Measurements from ENCODE around the gene CBLIF.
"Not testable (repeated sequence)": the region's sequence is repeated elsewhere in the genome, so short reads cannot be mapped to it uniquely, and the experiment has no call there.

Gene CBLIF

GRCh38 chr11:59785818-59786217, 59.5 kb downstream of the CBLIF start:
- TF ChIP-seq CTCF (IDR thresholded peaks at IDR 0.05; ENCODE audit: low read depth, low read length) (no peak), POLR2A (IDR thresholded peaks at IDR 0.05; ENCODE audit: extremely low read depth, insufficient read length) (no peak), MAX (IDR thresholded peaks at IDR 0.05; ENCODE audit: low read depth, low read length) (no peak), MYC (IDR thresholded peaks at IDR 0.05; ENCODE audit: low read depth, low read length) (no peak)
- H3K4me3 ChIP-seq (ENCODE audit: low read depth, low read length) = no peak overlapping the region

GRCh38 chr11:59784441-59784840, 60.9 kb downstream of the CBLIF start:
- not testable (repeated sequence) for DNase-seq (ENCODE audit: low read depth); H3K4me3 ChIP-seq (ENCODE audit: low read depth, low read length)

More at GRCh38 chr11:59785818-59786217, 59.5 kb downstream of the CBLIF start:
- DNase-seq (ENCODE audit: low read depth) = no peak

- TF ChIP-seq MAX (IDR thresholded peaks at IDR 0.05; ENCODE audit: low read depth, low read length) (no peak), MYC (IDR thresholded peaks at IDR 0.05; ENCODE audit: low read depth, low read length) (no peak), CTCF (IDR thresholded peaks at IDR 0.05; ENCODE audit: low read depth, low read length) (no peak), POLR2A (IDR thresholded peaks at IDR 0.05; ENCODE audit: extremely low read depth, insufficient read length) (no peak)
- H3K4me3 ChIP-seq (ENCODE audit: low read depth, low read length) = no peak overlapping the region
- no peak for DNase-seq (ENCODE audit: low read depth)
Measured at GRCh38 chr11:59783632-59784090, 61.6 kb downstream of the CBLIF start.

GRCh38 chr11:59782080-59782479, 63.2 kb downstream of the CBLIF start:
- no peak overlapping the region for H3K4me3 ChIP-seq (ENCODE audit: low read depth, low read length)
- DNase-seq (ENCODE audit: low read depth) = no peak
- no peak for TF ChIP-seq MAX (IDR thresholded peaks at IDR 0.05; ENCODE audit: low read depth, low read length)
- no peak for TF ChIP-seq MYC (IDR thresholded peaks at IDR 0.05; ENCODE audit: low read depth, low read length)

- H3K4me3 ChIP-seq (ENCODE audit: low read depth, low read length) = no peak overlapping the region
- TF ChIP-seq CTCF (IDR thresholded peaks at IDR 0.05; ENCODE audit: low read depth, low read length) = no peak
- no peak for TF ChIP-seq MYC (IDR thresholded peaks at IDR 0.05; ENCODE audit: low read depth, low read length)
- TF ChIP-seq MAX (IDR thresholded peaks at IDR 0.05; ENCODE audit: low read depth, low read length) = no peak
- TF ChIP-seq POLR2A (IDR thresholded peaks at IDR 0.05; ENCODE audit: extremely low read depth, insufficient read length) = no peak
- no peak for DNase-seq (ENCODE audit: low read depth)
Measured at GRCh38 chr11:59779487-59779886, 65.8 kb downstream of the CBLIF start.
